IMR-90 (cell line): ENCODE measurements around the gene CLCA1. TPM values are rescaled to one million over a fixed set of nuclear protein-coding genes. Genes with fewer than 3 reads are reported as not detected.

Experiments
- ATAC-seq: fragments of 200-7000 bp; cut with Tn5 transposase; 2 replicates; pipeline ENCODE4 v1.9.1; 2020; ENCODE audit warnings: low read depth, mild to moderate bottlenecking, moderate library complexity
- BruUV-seq: library from RNA; stranded (reverse); fragments of 400-500 nt; replicated peaks from 2 replicates; lab custom pipeline; 2021; lab: Mats Ljungman, UMichigan
- CTCF ChIA-PET: fragments of 300-600 bp; formaldehyde crosslinking; extraction: SDS; loops from one replicate; lab custom pipeline; 2021; ENCODE audit warnings: antibody characterized with exemption; lab: Yijun Ruan, JAX
- POLR2A ChIA-PET: fragments of 300-600 bp; sonication (Branson Sonifier 250); formaldehyde crosslinking; loops from one replicate; lab custom pipeline; 2022; ENCODE audit warnings: antibody characterized with exemption; ENCODE audit not compliant: unreplicated experiment; lab: Charles Lee
- DNase-seq: peaks from one replicate; pipeline ENCODE4 v3.0.0; 2013
- H2AFZ ChIP-seq: replicated peaks from 2 replicates; pipeline ENCODE3; 2013; ENCODE audit warnings: low read length, mild to moderate bottlenecking; ENCODE audit not compliant: poor library complexity
- H2AK5ac ChIP-seq: 2 replicates; pipeline ENCODE4 v1.6.1; 2013; ENCODE audit warnings: low read depth, low read length, inconsistent platforms
- H2AK9ac ChIP-seq: replicated peaks from 2 replicates; pipeline ENCODE3; 2013; ENCODE audit warnings: mild to moderate bottlenecking, low read depth, low read length, moderate library complexity; ENCODE audit not compliant: poor library complexity
- H2BK120ac ChIP-seq: 2 replicates; pipeline ENCODE4 v1.6.1; 2013; ENCODE audit warnings: low read depth, low read length, inconsistent platforms
- H2BK15ac ChIP-seq: 3 replicates; pipeline ENCODE4 v1.6.1; 2013; ENCODE audit warnings: low read depth, low read length, inconsistent platforms
- H2BK20ac ChIP-seq: 2 replicates; pipeline ENCODE4 v1.6.1; 2013; ENCODE audit warnings: low read depth, mild to moderate bottlenecking, inconsistent platforms, low read length, moderate library complexity
- H2BK5ac ChIP-seq: 2 replicates; pipeline ENCODE4 v1.6.1; 2013; ENCODE audit warnings: mild to moderate bottlenecking, low read depth, low read length, inconsistent platforms; ENCODE audit not compliant: poor library complexity, severe bottlenecking
- H3K14ac ChIP-seq: replicated peaks from 2 replicates; pipeline ENCODE4 v1.6.1; 2013; ENCODE audit warnings: low read depth, low read length, inconsistent platforms
- H3K18ac ChIP-seq: 2 replicates; pipeline ENCODE4 v1.6.1; 2013; ENCODE audit warnings: low read depth, low read length, control low read depth
- H3K23ac ChIP-seq: 2 replicates; pipeline ENCODE4 v1.6.1; 2013; ENCODE audit warnings: low read depth, low read length, inconsistent platforms
- H3K27ac ChIP-seq: 2 replicates; pipeline ENCODE4 v1.5.1; 2013; ENCODE audit warnings: mild to moderate bottlenecking, control low read depth, low read length; ENCODE audit not compliant: insufficient read depth
- H3K27me3 ChIP-seq: 2 replicates; pipeline ENCODE4 v1.6.1; 2013; ENCODE audit warnings: low read length; ENCODE audit not compliant: control insufficient read depth, insufficient read depth
- H3K36me3 ChIP-seq: 2 replicates; pipeline ENCODE4 v1.6.1; 2013; ENCODE audit warnings: low read length, mixed read lengths; ENCODE audit not compliant: control insufficient read depth, insufficient read depth
- H3K4ac ChIP-seq: 2 replicates; pipeline ENCODE4 v1.6.1; 2013; ENCODE audit warnings: low read depth, low read length, inconsistent platforms
- H3K4me1 ChIP-seq: 2 replicates; pipeline ENCODE4 v1.6.1; 2013; ENCODE audit warnings: low read length, mixed read lengths; ENCODE audit not compliant: control insufficient read depth, insufficient read depth
- H3K4me2 ChIP-seq: 2 replicates; pipeline ENCODE4 v1.6.1; 2013; ENCODE audit warnings: low read depth, mild to moderate bottlenecking, control low read depth, low read length, moderate library complexity
- H3K4me3 ChIP-seq: 2 replicates; pipeline ENCODE4 v1.5.1; 2013; ENCODE audit warnings: low read depth, mild to moderate bottlenecking, control low read depth, low read length, moderate library complexity; ENCODE audit not compliant: insufficient read depth
- H3K56ac ChIP-seq: 2 replicates; pipeline ENCODE4 v1.6.1; 2013; ENCODE audit warnings: low read length, inconsistent platforms; ENCODE audit not compliant: insufficient read depth; ENCODE audit errors: extremely low read depth
- H3K79me1 ChIP-seq, 2 experiments: 2 replicates each; pipeline ENCODE4 v1.6.1; 2013; ENCODE audit warnings: low read length in 2 of 2, inconsistent platforms in 1 of 2, low read depth in 1 of 2
- H3K9ac ChIP-seq: 2 replicates; pipeline ENCODE4 v1.6.1; 2013; ENCODE audit warnings: low read depth, low read length, control low read depth
- H3K9me1 ChIP-seq: 2 replicates; pipeline ENCODE4 v1.6.1; 2013; ENCODE audit warnings: low read length, inconsistent platforms; ENCODE audit not compliant: insufficient read depth
- H3K9me3 ChIP-seq: 2 replicates; pipeline ENCODE4 v1.6.1; 2013; ENCODE audit warnings: low read length; ENCODE audit not compliant: control insufficient read depth, insufficient read depth
- H4K20me1 ChIP-seq: 2 replicates; pipeline ENCODE4 v1.6.1; 2013; ENCODE audit warnings: low read length, inconsistent platforms; ENCODE audit not compliant: insufficient read depth
- H4K5ac ChIP-seq: 2 replicates; pipeline ENCODE4 v1.6.1; 2013; ENCODE audit warnings: mild to moderate bottlenecking, low read depth, low read length, control low read depth
- H4K8ac ChIP-seq, 2 experiments: 2 replicates each; pipeline ENCODE4 v1.6.1; 2013; ENCODE audit warnings: low read depth in 2 of 2, low read length in 2 of 2, control low read depth in 1 of 2, inconsistent platforms in 1 of 2
- H4K91ac ChIP-seq: 2 replicates; pipeline ENCODE4 v1.6.1; 2013; ENCODE audit warnings: low read depth, low read length, inconsistent platforms; ENCODE audit not compliant: insufficient read depth
- BHLHE40 ChIP-seq: fragments of 150-350 bp; IDR thresholded peaks from 2 replicates; pipeline ENCODE4 v1.6.1; 2016; ENCODE audit warnings: mild to moderate bottlenecking, low read depth, low read length
- CEBPB ChIP-seq: IDR thresholded peaks from 2 replicates; pipeline ENCODE4 v1.6.1; 2012; ENCODE audit warnings: low read depth, low read length, improper control_type of control experiment
- CHD1 ChIP-seq: IDR thresholded peaks from 2 replicates; pipeline ENCODE4 v1.6.1; 2012; ENCODE audit warnings: low read depth, low read length, improper control_type of control experiment
- ELK1 ChIP-seq: fragments of 150-350 bp; IDR thresholded peaks from 2 replicates; pipeline ENCODE4 v1.6.1; 2016; ENCODE audit warnings: low read depth, mild to moderate bottlenecking, low read length, moderate library complexity, borderline replicate concordance
- FOS ChIP-seq: fragments of 150-350 bp; IDR thresholded peaks from 2 replicates; pipeline ENCODE4 v1.6.1; 2016; ENCODE audit warnings: low read depth, low read length
- MAZ ChIP-seq: IDR thresholded peaks from 2 replicates; pipeline ENCODE4 v1.6.1; 2012; ENCODE audit warnings: low read depth, mild to moderate bottlenecking, low read length, improper control_type of control experiment, moderate library complexity, borderline replicate concordance
- MXI1 ChIP-seq: IDR thresholded peaks from 2 replicates; pipeline ENCODE4 v1.6.1; 2012; ENCODE audit warnings: low read depth, mild to moderate bottlenecking, low read length, moderate library complexity, borderline replicate concordance
- RCOR1 ChIP-seq: IDR thresholded peaks from 2 replicates; pipeline ENCODE4 v1.6.1; 2012; ENCODE audit warnings: mild to moderate bottlenecking, low read length, improper control_type of control experiment; ENCODE audit not compliant: insufficient replicate concordance
- SMC3 ChIP-seq: fragments of 150-350 bp; IDR thresholded peaks from 2 replicates; pipeline ENCODE4 v1.6.1; 2016; ENCODE audit warnings: low read depth, mild to moderate bottlenecking, antibody characterized with exemption, low read length, moderate library complexity
- WGBS, 2 experiments: methylation state at CpG; one replicate each; pipeline versions ENCODE4 v1.1.5 to v1.1.7; 2013; ENCODE audit warnings: missing lambda C conversion rate in 2 of 2; ENCODE audit not compliant: insufficient read length in 1 of 2; ENCODE audit errors: extremely low coverage in 2 of 2; 5-methylcytosine and 5-hydroxymethylcytosine counted together
- dilution Hi-C: fragments of 300-500 bp; cut with HindIII; formaldehyde crosslinking; loops from one replicate; pipeline ENCODE4 v1.14.3; 2018; ENCODE audit warnings: low sequenced_read_pairs; ENCODE audit not compliant: unreplicated experiment
- in situ Hi-C: fragments of 300-500 bp; cut with MboI; formaldehyde crosslinking; loops from 3 replicates; pipeline ENCODE4 v1.14.3; 2019; ENCODE audit warnings: low sequenced_read_pairs, inconsistent platforms, mixed read lengths
- intact Hi-C: fragments of 100-400 bp; cut with micrococcal nuclease; formaldehyde crosslinking; loops from 2 replicates; pipeline ENCODE4 v1.10.0; 2022
- polyA plus RNA-seq, 3 experiments: library from polyadenylated mRNA; depleted of rRNA; stranded (reverse); fragments of >200 nt; gene quantifications; 2 replicates each; pipeline ENCODE4 v1.2.3, GENCODE V29; 2012; ENCODE audit warnings: low replicate concordance in 1 of 3
- total RNA-seq: library from RNA; depleted of rRNA; stranded (reverse); fragments of >200 nt; gene quantifications from 2 replicates; pipeline ENCODE4 v1.2.3, GENCODE V29; 2012

Gene CLCA1
- total and polyA plus RNA-seq, 2 of the 4 experiments (the other 2 are of a cell fraction): not detected

GRCh38 chr1:86498281-86498680 lies 29.6 kb downstream of the CLCA1 start:
- H3K79me1 ChIP-seq: no peaks in the 10 kb centered on the region
- no peak overlapping the region for H3K4ac ChIP-seq
- no TSS peak for BruUV-seq
- H2BK15ac ChIP-seq: no peak overlapping the region
- H4K5ac ChIP-seq: no peak overlapping the region
- no peak overlapping the region for H3K9ac ChIP-seq
- H4K20me1 ChIP-seq: no peaks in the 10 kb centered on the region
- no peak for TF ChIP-seq FOS
- no peak for TF ChIP-seq ELK1
- TF ChIP-seq SMC3: no peak
- TF ChIP-seq CEBPB: no peak
- no peak for TF ChIP-seq MXI1
- no peak for TF ChIP-seq CHD1
- TF ChIP-seq RCOR1: no peak
- TF ChIP-seq BHLHE40: no peak
- no peak for TF ChIP-seq MAZ
- H2BK120ac ChIP-seq: no peak overlapping the region
- WGBS, 2 experiments: no CpG with 5 or more reads among the region's 3 CpGs
- no peaks in the 10 kb centered on the region for H3K9me1 ChIP-seq
- ATAC-seq (no peak), DNase-seq (no peak)
- no peak overlapping the region for H4K91ac ChIP-seq
- ChIA-PET POLR2A (no interaction called here), CTCF (no interaction called here)
- H2AK5ac ChIP-seq: no peak overlapping the region
- no peak overlapping the region for H3K23ac ChIP-seq
- no peak overlapping the region for H3K18ac ChIP-seq
- in situ Hi-C loops (loop anchor here (25.0 kb wide), 1 partner anchor 589 kb away; no protein-coding TSS in a partner anchor), intact Hi-C loops (no loop called here), dilution Hi-C loops (no loop called here)
- H3K4me1 ChIP-seq: no peaks in the 10 kb centered on the region
- no peak overlapping the region for H3K14ac ChIP-seq
- H2AFZ ChIP-seq: no peak overlapping the region
- no peak overlapping the region for H3K56ac ChIP-seq
- H3K27me3 ChIP-seq: peaks cover 15% of the 10 kb centered on the region
- H3K4me3 ChIP-seq: no peak overlapping the region
- H2AK9ac ChIP-seq: no peak overlapping the region
- no peak overlapping the region for H2BK5ac ChIP-seq
- H2BK20ac ChIP-seq: no peak overlapping the region
- no peak overlapping the region for H3K4me2 ChIP-seq
- no peak overlapping the region for H4K8ac ChIP-seq
- no peak overlapping the region for H3K27ac ChIP-seq
- H3K36me3 ChIP-seq: no peaks in the 10 kb centered on the region
- H3K9me3 ChIP-seq: no peaks in the 10 kb centered on the region
